ENCODE measurements around the gene HES2. TPM values are rescaled to one million over a fixed set of nuclear protein-coding genes. Genes with fewer than 3 reads are reported as not detected.
"Not testable (repeated sequence)": the region's sequence is repeated elsewhere in the genome, so short reads cannot be mapped to it uniquely, and the experiment has no call there.

HES2 gene
- total RNA-seq, 2 experiments from 2014 or later: 0.52 TPM; not detected in 1

DNA sequence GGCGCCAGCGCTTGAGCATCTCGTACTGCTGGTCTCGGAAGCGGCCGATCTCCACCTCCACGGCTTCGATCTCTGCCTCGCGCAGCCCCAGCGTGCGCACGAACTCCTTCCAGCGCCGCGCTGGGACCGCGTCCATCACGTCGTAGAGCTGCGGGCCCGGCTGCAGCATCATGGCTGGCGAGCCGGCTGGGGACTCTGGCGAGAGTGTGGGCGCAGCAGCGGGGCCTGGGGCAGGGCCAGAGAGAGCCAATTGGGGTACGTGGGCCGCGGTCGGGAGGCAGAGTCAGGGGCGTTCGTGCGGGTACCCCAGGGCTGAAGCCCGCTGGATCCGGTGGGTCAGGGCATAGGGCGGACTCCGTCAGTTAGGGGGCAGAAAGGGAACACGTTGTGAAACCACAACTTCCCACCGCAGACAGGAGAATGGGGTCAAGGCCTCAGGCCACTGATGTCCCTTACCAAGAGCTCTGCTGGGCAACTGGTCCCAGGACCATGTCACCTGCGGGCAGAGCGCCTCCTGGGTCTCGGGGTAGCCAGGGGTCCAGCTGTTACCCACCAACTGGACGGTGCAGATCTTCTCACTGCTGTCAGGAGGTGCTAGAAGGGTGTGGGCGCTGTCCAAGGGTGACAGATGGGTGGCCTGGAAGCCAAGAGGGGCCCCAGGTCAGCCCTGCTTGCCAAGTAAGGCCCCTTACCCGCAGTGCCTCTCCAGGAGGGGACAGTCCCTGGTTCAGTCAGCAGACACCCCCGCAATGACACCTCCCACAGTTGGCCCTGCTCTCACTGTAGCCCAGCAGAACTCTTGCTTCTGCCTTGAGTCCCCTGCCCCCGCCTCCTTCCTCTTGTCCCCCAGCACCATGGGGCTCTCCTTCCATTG lies 42.1 kb upstream of the HES2 start:
- Mint-ChIP-seq H3K36me3 (peaks cover 22% of the 10 kb centered on the region), H3K27me3 (peaks cover 8% of the 10 kb centered on the region), H3K27ac (no peak overlapping the region), H3K9me3 (ENCODE audit: low read depth) (no peaks in the 10 kb centered on the region), H3K4me3 (no peak overlapping the region), H3K4me1 (peaks cover 42% of the 10 kb centered on the region)
- no peak for DNase-seq
- CTCF ChIA-PET: interaction anchor here (1.5 to 3.4 kb wide), 4 partner anchors 10 to 28 kb away, joined by 5 to 16 read pairs (median 10); no protein-coding TSS in a partner anchor
- no peak for ATAC-seq

DNA sequence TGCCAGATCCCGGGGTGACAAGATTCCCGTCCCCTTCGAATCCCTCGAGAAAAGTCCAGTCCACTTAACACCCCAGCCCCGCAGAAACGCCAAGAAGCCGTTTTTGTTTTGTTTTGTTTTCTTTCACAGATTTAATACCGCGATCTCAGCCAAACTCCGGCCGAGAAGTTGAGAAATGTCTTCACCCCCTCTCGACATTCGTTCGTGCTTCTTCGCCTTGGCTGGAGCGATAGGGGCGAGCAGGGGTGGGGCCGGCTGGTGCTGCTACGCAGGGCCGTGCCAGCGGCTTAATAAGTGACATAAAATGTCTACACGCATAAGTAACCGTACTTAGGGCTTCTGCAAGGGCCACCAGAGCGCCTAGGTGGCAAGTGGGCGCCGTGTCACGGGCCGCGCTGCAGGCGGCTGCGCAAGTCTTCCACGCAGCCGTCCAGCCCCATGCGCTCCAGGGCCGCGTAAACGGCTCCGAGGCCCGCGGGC lies 41.4 kb upstream of the HES2 start:
- H3K4me1 Mint-ChIP-seq: peaks cover 42% of the 10 kb centered on the region
- H3K27ac Mint-ChIP-seq: peak overlapping the region; percentile 81
- no peaks in the 10 kb centered on the region for H3K9me3 Mint-ChIP-seq (ENCODE audit: low read depth)
- peaks cover 15% of the 10 kb centered on the region for H3K27me3 Mint-ChIP-seq
- H3K4me3 Mint-ChIP-seq: peak overlapping the region; percentile 63
- CTCF ChIA-PET: interaction anchor here (1.2 to 3.0 kb wide), 9 partner anchors 11 to 215 kb away, joined by 3 to 18 read pairs (median 7); no protein-coding TSS in a partner anchor
- DNase-seq (no peak), ATAC-seq (no peak)
- H3K36me3 Mint-ChIP-seq: peaks cover 22% of the 10 kb centered on the region

DNA sequence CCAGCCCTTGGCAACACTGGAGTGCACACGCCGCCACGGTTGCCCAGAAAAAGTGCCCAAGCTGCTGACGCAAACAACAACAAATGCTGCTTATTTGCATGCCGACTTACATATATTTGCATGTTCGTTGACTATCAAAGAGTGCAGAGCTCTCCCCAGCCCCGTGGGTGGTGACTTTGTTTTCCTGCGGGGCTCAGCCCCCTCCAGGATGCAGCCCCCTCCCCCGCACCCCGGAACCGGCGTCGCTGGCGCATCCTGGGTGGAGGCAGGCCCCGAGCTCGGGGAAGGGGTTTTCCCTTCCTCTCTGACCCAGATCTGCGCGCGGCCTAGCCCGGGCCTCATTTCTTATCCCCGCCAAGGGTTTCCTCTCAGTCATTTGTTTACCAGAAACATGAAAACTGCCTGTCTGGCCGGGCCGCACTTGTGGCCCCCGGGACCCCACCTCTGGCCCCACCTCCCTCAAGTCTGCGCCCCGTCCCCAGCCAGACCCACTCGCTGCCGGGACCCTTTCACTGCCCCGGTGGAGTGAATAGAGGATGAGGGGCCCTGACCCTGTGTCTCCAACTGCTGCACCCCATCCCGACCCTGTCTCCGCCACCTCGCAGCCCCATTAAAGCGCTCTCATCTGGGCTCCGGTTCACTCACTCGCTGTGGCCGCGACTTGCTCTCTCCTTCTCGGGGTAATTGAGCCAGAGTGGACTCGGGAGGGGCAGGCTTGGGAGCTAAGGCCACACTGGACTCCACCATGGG lies 40.8 kb upstream of the HES2 start:
- Mint-ChIP-seq H3K36me3 (peaks cover 22% of the 10 kb centered on the region), H3K27ac (peak overlapping the region; percentile 81), H3K4me1 (peaks cover 42% of the 10 kb centered on the region), H3K27me3 (peaks cover 19% of the 10 kb centered on the region), H3K9me3 (ENCODE audit: low read depth) (no peaks in the 10 kb centered on the region), H3K4me3 (peak overlapping the region; percentile 63)
- ATAC-seq (peak; percentile 86), DNase-seq (peak; percentile 86)
- CTCF ChIA-PET: interaction anchor here (0.8 to 3.0 kb wide), 17 partner anchors 8 to 214 kb away, joined by 3 to 18 read pairs (median 6); partner anchors contain the start of genes HES2 and PLEKHG5

DNA sequence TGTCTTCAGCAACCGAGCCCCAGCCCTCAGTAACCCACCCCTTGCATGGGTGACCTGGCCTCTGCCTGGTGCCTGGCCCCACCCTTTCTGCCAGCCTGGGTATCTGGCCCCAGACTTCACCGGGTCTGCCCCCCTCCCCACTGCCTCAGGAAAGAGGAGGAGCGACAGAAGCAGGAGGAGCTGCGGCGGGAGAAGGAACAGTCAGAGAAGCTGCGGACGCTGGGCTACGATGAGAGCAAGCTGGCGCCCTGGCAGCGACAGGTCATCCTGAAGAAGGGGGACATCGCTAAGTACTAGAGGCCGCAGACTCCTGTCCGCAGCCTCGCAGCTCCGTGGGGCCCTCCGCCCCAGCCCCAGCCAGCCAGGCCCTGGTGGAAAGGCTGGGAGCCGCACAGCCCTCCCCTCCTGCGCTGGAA lies 40.1 kb upstream of the HES2 start:
- H3K4me1 Mint-ChIP-seq: peaks cover 42% of the 10 kb centered on the region
- ATAC-seq: peak; percentile 14
- H3K27me3 Mint-ChIP-seq: peaks cover 20% of the 10 kb centered on the region
- H3K4me3 Mint-ChIP-seq: peak overlapping the region; percentile 63
- H3K27ac Mint-ChIP-seq: peak overlapping the region; percentile 81
- CTCF ChIA-PET: interaction anchor here (0.8 to 3.0 kb wide), 17 partner anchors 8 to 214 kb away, joined by 3 to 18 read pairs (median 6); partner anchors contain the start of genes HES2 and PLEKHG5
- H3K36me3 Mint-ChIP-seq: peaks cover 22% of the 10 kb centered on the region
- no peaks in the 10 kb centered on the region for H3K9me3 Mint-ChIP-seq (ENCODE audit: low read depth)
- peak; percentile 53 for DNase-seq

DNA sequence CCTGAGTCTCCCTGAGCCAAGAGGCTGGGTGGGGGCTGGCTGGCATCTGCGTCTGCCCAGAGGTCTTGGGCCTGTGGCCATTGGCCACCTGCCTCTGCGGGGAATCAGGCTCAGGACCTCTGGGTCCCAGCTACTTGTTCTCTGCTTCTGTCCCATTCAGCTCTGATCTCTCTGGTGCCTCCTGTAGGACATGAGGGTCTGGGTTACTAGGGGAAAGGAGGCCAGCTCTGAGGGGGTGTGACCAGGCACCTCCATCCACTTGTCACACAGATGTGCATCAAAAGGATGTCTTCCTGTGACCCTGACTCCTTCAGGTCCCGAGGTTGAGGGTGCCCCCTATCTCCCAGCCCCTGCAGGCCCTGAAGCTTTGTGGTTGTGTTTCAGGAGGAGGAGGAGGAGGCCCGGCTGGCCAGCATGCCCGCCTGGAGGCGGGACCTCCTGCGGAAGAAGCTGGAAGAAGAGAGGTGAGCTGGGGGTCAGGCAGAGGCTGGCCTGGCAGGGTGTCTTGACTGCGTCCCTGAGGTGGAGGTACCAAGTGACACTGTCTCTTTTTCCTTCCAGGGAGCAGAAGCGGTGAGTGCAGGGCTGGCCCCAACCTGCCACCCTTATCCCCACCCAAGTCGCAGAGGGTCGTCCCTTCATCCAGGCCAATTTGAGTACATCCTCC lies 37.2 kb upstream of the HES2 start:
- CTCF ChIA-PET: interaction anchor here (0.7 to 1.2 kb wide), 4 partner anchors 9 to 24 kb away, joined by 3 read pairs; no protein-coding TSS in a partner anchor
- no peak overlapping the region for H3K27ac Mint-ChIP-seq
- peaks cover 7% of the 10 kb centered on the region for H3K36me3 Mint-ChIP-seq
- ATAC-seq (no peak), DNase-seq (no peak)
- peaks cover 27% of the 10 kb centered on the region for H3K4me1 Mint-ChIP-seq
- H3K4me3 Mint-ChIP-seq: no peak overlapping the region
- peaks cover 42% of the 10 kb centered on the region for H3K27me3 Mint-ChIP-seq
- no peaks in the 10 kb centered on the region for H3K9me3 Mint-ChIP-seq (ENCODE audit: low read depth)

DNA sequence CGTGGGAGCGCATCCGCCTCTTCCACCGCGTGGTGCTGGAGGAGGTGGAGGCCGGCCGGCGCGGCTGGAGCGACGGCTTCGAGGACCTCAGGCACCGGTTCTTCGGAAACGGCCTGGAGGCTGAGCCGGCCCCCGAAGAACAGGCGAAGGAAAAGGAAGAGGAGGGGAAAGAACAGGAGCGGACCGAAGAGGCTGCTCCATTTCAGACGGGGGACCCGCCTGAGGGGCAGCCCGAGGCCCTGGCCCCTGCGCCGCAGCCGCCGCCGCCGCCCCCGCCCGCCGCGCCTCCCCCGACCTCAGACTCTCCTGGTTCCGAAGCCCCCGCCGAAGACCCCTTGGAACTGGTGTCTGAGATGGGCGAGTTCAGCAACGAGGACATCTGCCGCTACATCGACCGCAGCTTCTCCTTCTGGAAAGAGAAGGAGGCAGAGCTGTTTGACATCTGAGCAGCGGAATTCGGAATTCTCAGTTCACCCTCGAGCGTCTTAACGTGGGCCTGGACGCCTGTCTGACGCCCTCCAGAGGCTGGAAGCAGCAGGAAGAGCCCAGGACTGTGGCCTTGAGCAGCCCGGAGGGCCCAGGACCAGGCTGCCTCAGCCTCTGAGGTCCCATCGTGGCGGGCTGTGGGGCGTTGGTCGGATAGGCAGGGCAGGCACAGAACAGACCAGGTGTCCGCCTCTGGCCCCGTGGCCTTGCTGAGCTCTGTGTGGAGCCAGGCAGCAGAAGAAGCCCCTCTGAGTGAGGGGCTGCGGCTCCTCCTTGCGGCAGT lies 36.2 kb upstream of the HES2 start:
- not testable (repeated sequence) for H3K4me3 Mint-ChIP-seq; H3K27ac Mint-ChIP-seq; DNase-seq; H3K36me3 Mint-ChIP-seq; ATAC-seq; H3K9me3 Mint-ChIP-seq (ENCODE audit: low read depth)
- Mint-ChIP-seq H3K4me1 (peaks cover 18% of the 10 kb centered on the region), H3K27me3 (peaks cover 47% of the 10 kb centered on the region)
- CTCF ChIA-PET: interaction anchor here (1.0 to 1.1 kb wide), 2 partner anchors 10 to 209 kb away, joined by 3 read pairs; no protein-coding TSS in a partner anchor

DNA sequence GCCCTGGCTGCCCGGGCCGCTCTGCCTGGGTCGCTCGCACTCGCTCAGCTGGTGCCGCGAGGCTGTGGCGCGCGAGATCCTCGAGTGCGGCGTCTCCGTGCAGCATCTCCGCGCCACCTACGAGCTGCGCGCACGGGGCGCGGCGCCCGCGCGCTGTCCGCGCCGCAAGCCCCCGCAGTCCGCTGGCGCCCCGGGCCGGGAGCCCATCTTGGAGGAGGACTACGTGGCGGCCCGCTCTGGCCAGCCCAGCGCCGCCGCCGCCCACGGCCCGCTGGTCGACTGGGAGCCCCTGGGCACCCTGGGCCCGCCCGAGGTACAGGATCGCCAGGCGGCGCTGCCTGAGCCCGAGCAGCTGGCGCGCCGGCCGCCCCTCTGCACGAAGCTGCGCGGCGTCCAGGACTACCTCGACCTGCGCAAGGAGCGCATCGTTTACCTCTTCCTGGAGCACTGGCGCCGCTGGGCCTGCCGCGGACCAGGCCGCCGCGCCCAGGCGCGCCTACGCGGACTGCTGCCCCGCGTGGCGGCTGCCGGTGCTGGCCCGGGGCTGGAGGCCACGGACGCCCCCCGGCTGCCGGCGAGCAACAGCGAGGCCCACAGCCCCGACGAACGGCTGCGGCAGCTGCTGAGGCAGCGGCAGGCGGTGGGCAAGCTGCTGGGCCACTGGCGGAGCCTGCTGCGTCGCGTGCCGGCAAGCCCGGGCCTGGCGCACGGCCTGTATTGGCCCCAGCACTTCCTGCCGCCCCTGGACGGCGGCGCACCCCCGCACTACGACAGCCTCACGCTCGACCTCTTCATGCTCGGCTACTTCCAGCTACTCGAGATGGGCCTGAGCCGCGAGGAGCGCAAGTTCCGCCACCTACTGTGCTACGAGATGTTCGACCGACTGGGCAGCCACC lies 35.4 kb upstream of the HES2 start:
- H3K27me3 Mint-ChIP-seq: peaks cover 55% of the 10 kb centered on the region
- H3K4me3 Mint-ChIP-seq: no peak overlapping the region
- no peaks in the 10 kb centered on the region for H3K9me3 Mint-ChIP-seq (ENCODE audit: low read depth)
- H3K27ac Mint-ChIP-seq: no peak overlapping the region
- CTCF ChIA-PET: interaction anchor here (1.0 to 1.5 kb wide), 5 partner anchors 9 to 208 kb away, joined by 3 to 9 read pairs (median 3); no protein-coding TSS in a partner anchor
- H3K4me1 Mint-ChIP-seq: peaks cover 9% of the 10 kb centered on the region
- no peaks in the 10 kb centered on the region for H3K36me3 Mint-ChIP-seq
- ATAC-seq (peak; percentile 32), DNase-seq (no peak)

DNA sequence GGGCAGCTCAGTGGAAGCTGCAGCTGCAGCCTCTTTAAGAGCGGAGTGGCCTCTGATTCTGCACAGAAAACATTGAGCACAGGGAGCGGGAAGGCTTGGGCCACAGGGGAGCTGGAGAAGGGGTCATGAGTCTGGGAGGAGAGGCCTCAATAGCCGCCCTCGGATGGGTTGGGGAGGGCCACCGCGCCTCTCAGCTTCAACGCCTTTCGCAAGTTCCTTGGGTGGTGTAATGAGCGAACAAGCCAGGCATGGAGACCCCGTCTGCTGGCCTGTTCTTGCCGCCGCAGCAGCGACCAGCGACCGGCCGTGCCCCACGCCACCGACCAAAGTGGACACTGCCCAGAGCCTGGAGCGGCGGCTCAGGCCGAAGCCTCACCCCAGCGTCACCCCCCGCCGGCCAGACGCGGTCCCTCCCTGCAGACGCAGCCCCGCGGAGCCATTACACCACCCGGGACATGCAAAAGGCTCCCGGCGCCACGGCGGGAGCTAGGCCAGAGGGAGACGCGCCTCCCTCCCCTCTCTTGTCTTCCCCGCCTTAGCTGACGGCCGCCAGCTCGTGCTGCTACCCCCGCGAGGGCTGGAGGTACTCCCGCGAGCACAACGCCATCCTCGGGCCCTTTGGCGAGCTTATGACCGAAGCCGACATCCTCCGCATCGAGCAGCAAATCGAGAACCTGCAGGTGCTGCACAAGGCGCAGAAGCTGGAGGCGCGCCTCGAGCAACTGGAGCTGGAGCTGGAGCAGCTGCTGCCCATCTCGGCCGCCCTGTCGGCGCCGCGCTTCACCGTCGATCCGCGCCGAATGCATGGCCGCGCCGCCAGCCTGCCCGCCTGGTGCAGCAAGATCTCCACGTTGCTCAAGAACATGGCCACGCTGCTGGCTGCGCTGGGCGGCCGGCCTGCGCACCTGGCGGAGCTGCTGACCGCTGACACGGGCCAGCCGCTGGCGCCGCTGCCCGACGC lies 34.5 kb upstream of the HES2 start:
- DNase-seq; ATAC-seq; H3K36me3 Mint-ChIP-seq; H3K27ac Mint-ChIP-seq; H3K9me3 Mint-ChIP-seq (ENCODE audit: low read depth); H3K4me3 Mint-ChIP-seq; H3K4me1 Mint-ChIP-seq: not testable (repeated sequence)
- peaks cover 64% of the 10 kb centered on the region for H3K27me3 Mint-ChIP-seq
- CTCF ChIA-PET: interaction anchor here (1.0 to 1.5 kb wide), 5 partner anchors 10 to 22 kb away, joined by 3 to 9 read pairs (median 3); no protein-coding TSS in a partner anchor

DNA sequence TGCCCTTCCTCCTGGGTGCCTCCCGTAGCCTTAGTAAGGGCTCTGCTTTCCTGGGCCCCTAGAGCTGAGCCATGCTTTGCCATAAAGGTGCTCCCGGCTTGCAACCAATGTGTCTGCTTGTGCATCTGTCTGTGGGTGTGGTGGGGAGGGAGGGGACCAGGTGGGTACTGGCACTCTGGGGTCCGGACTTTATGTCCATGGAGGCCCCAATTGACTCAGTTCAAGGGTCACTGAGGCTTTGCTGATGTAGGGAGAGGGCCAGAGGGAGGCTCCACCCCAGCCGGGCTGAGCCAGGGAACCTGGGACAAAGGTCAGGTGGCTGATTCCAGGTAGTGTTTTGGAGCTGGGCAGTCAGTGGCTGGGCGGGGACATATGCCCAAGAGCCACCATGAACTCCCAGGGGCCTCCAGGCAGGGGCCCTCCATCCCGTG lies 31.2 kb upstream of the HES2 start:
- Mint-ChIP-seq H3K36me3 (no peaks in the 10 kb centered on the region), H3K4me1 (peaks cover 6% of the 10 kb centered on the region), H3K27ac (no peak overlapping the region), H3K9me3 (ENCODE audit: low read depth) (no peaks in the 10 kb centered on the region), H3K27me3 (peaks cover 68% of the 10 kb centered on the region), H3K4me3 (no peak overlapping the region)
- CTCF ChIA-PET: interaction anchor here (1.6 to 3.8 kb wide), 2 partner anchors 10 to 13 kb away, joined by 4 to 26 read pairs; no protein-coding TSS in a partner anchor
- ATAC-seq (no peak), DNase-seq (no peak)

DNA sequence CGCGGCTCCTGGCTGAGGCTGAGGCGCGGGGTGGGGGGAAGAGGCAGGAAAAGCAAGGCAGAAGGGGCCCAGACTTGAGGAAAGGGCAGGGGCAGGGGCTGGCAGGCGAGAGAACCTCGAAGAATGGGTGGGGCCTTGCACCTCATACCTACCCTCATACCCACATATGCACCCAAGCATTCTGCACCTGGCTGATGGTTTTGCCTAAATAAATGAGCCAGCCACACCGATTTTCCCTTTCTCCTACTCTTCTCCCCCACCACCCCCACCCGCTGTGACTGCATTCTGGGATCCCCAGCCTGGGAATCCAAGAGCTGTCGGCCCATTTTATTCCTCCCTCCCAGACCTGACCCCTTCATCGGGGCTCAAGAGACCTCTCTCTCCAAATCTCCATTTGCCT lies 30.8 kb upstream of the HES2 start:
- ATAC-seq; H3K36me3 Mint-ChIP-seq; DNase-seq; H3K4me1 Mint-ChIP-seq; H3K27ac Mint-ChIP-seq; H3K9me3 Mint-ChIP-seq (ENCODE audit: low read depth); H3K4me3 Mint-ChIP-seq: not testable (repeated sequence)
- H3K27me3 Mint-ChIP-seq: peaks cover 68% of the 10 kb centered on the region
- CTCF ChIA-PET: interaction anchor here (0.9 to 3.8 kb wide), 3 partner anchors 10 to 37 kb away, joined by 3 to 26 read pairs (median 4); no protein-coding TSS in a partner anchor
